Cardiac muscle cell (in vitro differentiated cells and primary cell): ENCODE measurements around the gene TANC2. TPM values are rescaled to one million over a fixed set of nuclear protein-coding genes. Genes with fewer than 3 reads are reported as not detected.
A peak's percentile ranks its signal among the peaks of the same experiment; 100 is the strongest.

Experiments used
- DNase-seq, 2 donors: peaks; one replicate each; pipeline versions ENCODE4 v3.0.0 to v3.0.0-alpha.2; 2010 to 2017; ENCODE audit warnings: low read depth in 1 of 2, low spot score in 1 of 2
- H3K27ac ChIP-seq: fragments of 200-600 bp; sonication (generic); 2 replicates; pipeline ENCODE4 v1.5.1; 2016
- H3K27me3 ChIP-seq: fragments of 200-600 bp; sonication (generic); 2 replicates; pipeline ENCODE4 v1.6.0; 2016; ENCODE audit warnings: control low read depth
- H3K36me3 ChIP-seq: fragments of 200-600 bp; sonication (generic); 2 replicates; pipeline ENCODE4 v1.5.1; 2016; ENCODE audit warnings: control low read depth
- H3K4me1 ChIP-seq: fragments of 200-600 bp; sonication (generic); 2 replicates; pipeline ENCODE4 v1.8.1; 2017; ENCODE audit warnings: low read depth, mild to moderate bottlenecking, mixed run types
- H3K4me3 ChIP-seq: fragments of 200-600 bp; sonication (generic); 2 replicates; pipeline ENCODE4 v1.5.1; 2016; ENCODE audit warnings: mild to moderate bottlenecking
- H3K9me3 ChIP-seq: fragments of 200-600 bp; sonication (generic); 2 replicates; pipeline ENCODE4 v1.5.1; 2017; ENCODE audit warnings: low read depth, mild to moderate bottlenecking, control low read depth
- polyA plus RNA-seq: library from polyadenylated mRNA; unstranded; fragments of >200 nt; fragmentation: Nextera tagmentation; extraction: Ambion mirVana; gene quantifications from 2 replicates; pipeline ENCODE4 v1.2.1, GENCODE V29; 2016
- total RNA-seq: library from RNA; depleted of rRNA; stranded (reverse); fragments of >200 nt; gene quantifications from 2 replicates; pipeline ENCODE4 v1.2.3, GENCODE V29; 2016
- TF ChIP-seq, protein P1 (sequence below): IDR thresholded peaks from 2 replicates; pipeline ENCODE4 v1.5.1; 2012; ENCODE audit warnings: low read depth, mild to moderate bottlenecking, low read length

TANC2 gene
- total and polyA plus RNA-seq, 2 experiments from 2014 or later, result 49.1 to 161 TPM

- H3K27me3 ChIP-seq, result no peaks in the 10 kb centered on the region
- H3K9me3 ChIP-seq, result no peaks in the 10 kb centered on the region
- no peak overlapping the region for H3K4me3 ChIP-seq
- no peaks in the 10 kb centered on the region for H3K36me3 ChIP-seq
- no peak for DNase-seq
- no peak overlapping the region for H3K27ac ChIP-seq
- TF ChIP-seq, protein P1, sequence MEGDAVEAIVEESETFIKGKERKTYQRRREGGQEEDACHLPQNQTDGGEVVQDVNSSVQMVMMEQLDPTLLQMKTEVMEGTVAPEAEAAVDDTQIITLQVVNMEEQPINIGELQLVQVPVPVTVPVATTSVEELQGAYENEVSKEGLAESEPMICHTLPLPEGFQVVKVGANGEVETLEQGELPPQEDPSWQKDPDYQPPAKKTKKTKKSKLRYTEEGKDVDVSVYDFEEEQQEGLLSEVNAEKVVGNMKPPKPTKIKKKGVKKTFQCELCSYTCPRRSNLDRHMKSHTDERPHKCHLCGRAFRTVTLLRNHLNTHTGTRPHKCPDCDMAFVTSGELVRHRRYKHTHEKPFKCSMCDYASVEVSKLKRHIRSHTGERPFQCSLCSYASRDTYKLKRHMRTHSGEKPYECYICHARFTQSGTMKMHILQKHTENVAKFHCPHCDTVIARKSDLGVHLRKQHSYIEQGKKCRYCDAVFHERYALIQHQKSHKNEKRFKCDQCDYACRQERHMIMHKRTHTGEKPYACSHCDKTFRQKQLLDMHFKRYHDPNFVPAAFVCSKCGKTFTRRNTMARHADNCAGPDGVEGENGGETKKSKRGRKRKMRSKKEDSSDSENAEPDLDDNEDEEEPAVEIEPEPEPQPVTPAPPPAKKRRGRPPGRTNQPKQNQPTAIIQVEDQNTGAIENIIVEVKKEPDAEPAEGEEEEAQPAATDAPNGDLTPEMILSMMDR, result no peak
- peaks cover 6% of the 10 kb centered on the region for H3K4me1 ChIP-seq
Observed at GRCh38 chr17:62948370-62948769, 17.7 kb upstream of the TANC2 start.

GRCh38 chr17:62949036-62949435 lies 17.0 kb upstream of the TANC2 start:
- no peaks in the 10 kb centered on the region for H3K9me3 ChIP-seq
- no peaks in the 10 kb centered on the region for H3K36me3 ChIP-seq
- no peak overlapping the region for H3K27ac ChIP-seq
- peaks cover 4% of the 10 kb centered on the region for H3K4me1 ChIP-seq
- no peak for DNase-seq
- no peaks in the 10 kb centered on the region for H3K27me3 ChIP-seq
- TF ChIP-seq, protein P1, result no peak
- H3K4me3 ChIP-seq, result no peak overlapping the region

DNA sequence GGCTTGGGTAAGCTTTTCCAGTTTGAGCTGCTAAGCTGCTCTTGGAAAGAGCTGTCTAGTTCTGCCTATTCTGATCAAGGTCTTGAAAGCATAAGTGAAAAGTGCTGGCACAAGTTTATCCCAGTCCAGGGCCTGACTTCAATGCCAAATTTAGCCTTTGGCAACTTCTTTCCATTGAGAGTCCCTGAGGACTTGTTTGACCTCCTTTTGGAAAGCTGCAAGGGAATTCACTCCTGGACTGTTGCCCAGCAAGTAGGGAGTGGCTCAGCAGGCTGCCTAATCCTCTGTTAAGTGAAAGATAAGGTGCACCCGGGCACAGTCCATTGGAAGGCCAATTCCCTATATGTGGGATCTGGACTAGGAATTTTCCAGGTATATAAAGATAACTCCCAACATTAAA lies 16.0 kb upstream of the TANC2 start:
- Histone ChIP-seq H3K4me3 (no peak overlapping the region), H3K9me3 (no peaks in the 10 kb centered on the region), H3K4me1 (peaks cover 4% of the 10 kb centered on the region), H3K36me3 (no peaks in the 10 kb centered on the region), H3K27me3 (no peaks in the 10 kb centered on the region), H3K27ac (peak overlapping the region; percentile 74)
- peak; percentile 69 to 96 for DNase-seq
- TF ChIP-seq, protein P1, result no peak

DNA sequence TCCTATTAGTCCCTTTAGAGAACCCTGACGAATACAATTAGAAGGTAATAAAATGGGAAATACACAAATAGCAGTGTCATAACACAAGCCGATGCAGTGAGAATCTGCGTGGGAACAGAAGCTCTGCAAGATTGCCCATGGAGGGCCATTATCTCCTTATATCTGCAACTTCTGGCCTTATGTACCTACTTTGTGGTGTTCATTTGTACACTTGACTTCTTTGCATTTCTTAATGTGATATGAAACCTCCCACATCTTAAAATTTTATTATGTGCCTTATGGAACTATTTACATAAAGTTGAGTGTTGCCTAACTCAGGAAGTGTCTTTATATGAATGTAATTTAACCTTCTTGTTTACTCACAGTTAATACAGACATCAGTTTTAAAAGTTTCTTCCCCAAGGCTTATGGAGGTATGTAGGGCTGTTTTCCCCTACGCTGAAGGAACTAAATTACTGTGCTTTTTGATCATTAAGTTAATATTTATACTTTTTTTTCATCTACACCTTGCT lies 10.1 kb upstream of the TANC2 start:
- no peaks in the 10 kb centered on the region for H3K36me3 ChIP-seq
- H3K27ac ChIP-seq, result no peak overlapping the region
- TF ChIP-seq, protein P1, result no peak
- H3K9me3 ChIP-seq, result no peaks in the 10 kb centered on the region
- no peaks in the 10 kb centered on the region for H3K4me1 ChIP-seq
- no peak for DNase-seq
- no peak overlapping the region for H3K4me3 ChIP-seq
- no peaks in the 10 kb centered on the region for H3K27me3 ChIP-seq

- no peaks in the 10 kb centered on the region for H3K36me3 ChIP-seq
- peaks cover 7% of the 10 kb centered on the region for H3K4me1 ChIP-seq
- DNase-seq, result peak in 1 of 2 donors; percentile 36
- H3K27ac ChIP-seq, result no peak overlapping the region
- TF ChIP-seq, protein P1, result no peak
- H3K27me3 ChIP-seq, result no peaks in the 10 kb centered on the region
- no peak overlapping the region for H3K4me3 ChIP-seq
- no peaks in the 10 kb centered on the region for H3K9me3 ChIP-seq
Observed at GRCh38 chr17:62963296-62963695, 2.7 kb upstream of the TANC2 start.
